ENCODE data around the gene RBMS3. TPM values are rescaled to one million over a fixed set of nuclear protein-coding genes. Genes with fewer than 3 reads are reported as not detected.
A peak's percentile ranks its signal among the peaks of the same experiment; 100 is the strongest.
"Not testable (repeated sequence)": the region's sequence is repeated elsewhere in the genome, so short reads cannot be mapped to it uniquely, and the experiment has no call there.

Gene RBMS3
- polyA plus RNA-seq, 4 donors, result 13.9 to 15.7 (median 14.1) TPM

- DNase-seq (ENCODE audit: low read depth in 4 of 4, low spot score in 2 of 4), result no peak
Measured at GRCh38 chr3:29758434-29759322, 477.8 kb downstream of the RBMS3 start.

- DNase-seq (ENCODE audit: low read depth in 4 of 4, low spot score in 2 of 4), result no peak
Measured at GRCh38 chr3:29759411-29760225, 478.7 kb downstream of the RBMS3 start.

GRCh38 chr3:29760226-29760685 lies 479.4 kb downstream of the RBMS3 start:
- no peak for DNase-seq (ENCODE audit: low read depth in 4 of 4, low spot score in 2 of 4)

GRCh38 chr3:29761517-29761916 lies 480.6 kb downstream of the RBMS3 start:
- no peak for DNase-seq (ENCODE audit: low read depth in 4 of 4, low spot score in 2 of 4)

DNA sequence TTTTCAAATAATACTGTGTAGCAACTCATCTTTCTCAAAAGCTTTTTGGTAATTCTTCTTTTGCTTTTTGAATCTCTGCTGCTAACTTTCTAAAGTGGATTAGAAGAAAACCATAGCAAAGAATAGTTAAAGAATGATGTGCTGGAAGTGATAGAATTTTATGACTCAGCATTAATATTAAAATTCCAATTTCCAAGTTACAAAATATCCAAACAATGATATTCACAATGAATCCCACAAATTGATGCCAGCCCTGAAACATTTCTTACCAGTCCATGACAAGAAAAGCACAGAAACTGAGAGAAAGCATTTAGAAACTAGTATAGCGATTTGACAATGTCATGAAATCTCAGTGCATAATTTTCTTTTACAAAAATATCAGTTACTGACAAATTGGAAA lies 482.2 kb downstream of the RBMS3 start:
- DNase-seq (ENCODE audit: low read depth in 4 of 4, low spot score in 2 of 4), result no peak

- DNase-seq (ENCODE audit: low read depth in 4 of 4, low spot score in 2 of 4), result no peak
Measured at GRCh38 chr3:29764041-29764440, 483.2 kb downstream of the RBMS3 start.

DNA sequence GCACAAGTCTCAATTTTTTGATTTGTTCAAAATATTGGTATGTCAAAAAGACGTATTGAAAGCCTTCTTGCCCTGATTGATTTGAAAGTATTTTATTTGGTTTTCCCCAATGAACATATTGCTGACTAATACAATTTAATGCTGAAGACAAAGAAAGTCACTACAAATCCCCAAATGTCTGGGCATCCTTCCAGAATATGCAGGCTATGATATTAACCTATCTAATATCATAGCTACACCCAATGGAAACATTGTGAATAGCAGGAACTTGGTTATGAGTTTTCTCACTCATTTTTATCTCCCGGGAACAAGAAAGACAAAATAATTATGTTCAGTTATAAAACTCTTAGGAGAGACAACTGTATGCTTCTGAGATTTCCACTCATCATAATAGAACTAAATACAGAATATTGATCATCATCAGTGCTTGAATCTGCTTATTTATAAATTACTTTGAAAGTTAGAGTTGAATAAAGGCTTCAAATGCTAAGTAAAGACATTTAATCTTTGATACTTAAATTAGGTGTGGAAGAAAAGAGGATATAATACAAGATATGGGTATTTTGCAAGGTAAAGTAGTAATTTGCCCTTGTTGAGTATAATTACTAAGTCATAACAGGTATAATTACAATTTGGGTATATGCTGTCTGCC lies 483.9 kb downstream of the RBMS3 start:
- DNase-seq (ENCODE audit: low read depth in 4 of 4, low spot score in 2 of 4), result peak in 3 of 4 donors; percentile 24 to 46 (median 40)

DNA sequence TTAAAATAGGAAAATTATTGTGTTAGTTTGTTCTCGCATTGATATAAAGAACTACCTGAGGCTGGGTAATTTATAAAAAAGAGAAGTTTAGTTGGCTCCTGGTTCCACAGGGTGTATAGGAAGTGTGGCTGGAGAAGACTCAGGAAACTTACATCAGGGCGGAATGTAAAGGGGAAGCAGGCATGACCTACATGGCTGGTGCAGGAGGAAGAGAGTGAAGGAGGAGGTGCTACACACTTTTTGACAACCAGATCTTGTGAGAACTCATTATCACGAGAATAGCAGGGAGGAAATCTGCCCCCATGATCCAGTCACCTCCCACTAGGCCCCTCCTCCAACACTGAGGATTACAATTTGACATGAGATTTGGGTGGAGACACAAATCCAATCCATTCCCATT lies 490.7 kb downstream of the RBMS3 start:
- no peak for DNase-seq (ENCODE audit: low read depth in 4 of 4, low spot score in 2 of 4)

GRCh38 chr3:29772436-29772835 lies 491.6 kb downstream of the RBMS3 start:
- no peak for DNase-seq (ENCODE audit: low read depth in 4 of 4, low spot score in 2 of 4)

- no peak for DNase-seq (ENCODE audit: low read depth in 4 of 4, low spot score in 2 of 4)
Measured at GRCh38 chr3:29773481-29773880, 492.6 kb downstream of the RBMS3 start.

- DNase-seq (ENCODE audit: low read depth in 4 of 4, low spot score in 2 of 4), result no peak
Measured at GRCh38 chr3:29775340-29775739, 494.5 kb downstream of the RBMS3 start.

GRCh38 chr3:29777869-29778268 lies 497.0 kb downstream of the RBMS3 start:
- DNase-seq (ENCODE audit: low read depth in 4 of 4, low spot score in 2 of 4), result no peak

GRCh38 chr3:29789686-29790085 lies 508.8 kb downstream of the RBMS3 start:
- DNase-seq (ENCODE audit: low read depth in 4 of 4, low spot score in 2 of 4), result no peak

- no peak for DNase-seq (ENCODE audit: low read depth in 4 of 4, low spot score in 2 of 4)
Measured at GRCh38 chr3:29796808-29797207, 515.9 kb downstream of the RBMS3 start.

DNA sequence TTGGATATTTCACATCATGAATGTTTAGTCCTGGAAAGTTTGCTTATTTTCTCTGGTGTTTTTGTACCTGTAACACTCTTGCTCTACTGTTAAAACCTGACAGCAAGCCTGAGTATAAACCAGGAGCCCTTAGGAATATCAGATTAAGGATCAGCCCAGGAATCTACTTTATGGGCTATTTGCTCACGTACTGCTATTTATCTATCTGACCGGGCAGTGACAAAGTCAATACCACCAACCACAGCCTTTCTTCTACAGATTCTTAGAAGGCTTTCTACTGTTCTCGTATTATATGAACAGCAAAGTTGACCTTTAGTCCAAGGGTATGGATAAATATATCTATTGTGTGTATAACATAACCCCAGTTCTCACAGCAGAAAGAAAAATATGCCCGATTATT lies 521.2 kb downstream of the RBMS3 start:
- no peak for DNase-seq (ENCODE audit: low read depth in 4 of 4, low spot score in 2 of 4)

- DNase-seq (ENCODE audit: low read depth in 4 of 4, low spot score in 2 of 4), result no peak
Measured at GRCh38 chr3:29804044-29804443, 523.2 kb downstream of the RBMS3 start.

DNA sequence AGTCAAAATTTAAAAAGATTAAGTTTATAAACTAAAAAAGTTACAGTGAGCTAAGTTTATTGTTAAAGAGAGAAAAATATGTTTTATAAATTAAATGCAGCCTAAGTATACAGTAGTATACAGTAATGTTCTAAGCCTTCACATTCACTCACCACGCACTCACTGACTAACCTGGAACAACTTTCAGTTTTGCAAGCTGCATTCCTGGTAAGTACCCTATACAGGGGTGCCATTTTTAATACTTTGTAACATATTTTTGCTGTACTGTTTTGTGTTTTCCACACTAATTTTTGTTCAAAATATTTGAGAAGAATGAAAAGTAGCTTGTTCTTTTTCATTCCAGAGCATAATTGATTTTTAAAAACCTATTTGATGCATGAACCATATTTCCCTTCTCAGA lies 524.9 kb downstream of the RBMS3 start:
- DNase-seq (ENCODE audit: low read depth in 4 of 4, low spot score in 2 of 4), result no peak

DNA sequence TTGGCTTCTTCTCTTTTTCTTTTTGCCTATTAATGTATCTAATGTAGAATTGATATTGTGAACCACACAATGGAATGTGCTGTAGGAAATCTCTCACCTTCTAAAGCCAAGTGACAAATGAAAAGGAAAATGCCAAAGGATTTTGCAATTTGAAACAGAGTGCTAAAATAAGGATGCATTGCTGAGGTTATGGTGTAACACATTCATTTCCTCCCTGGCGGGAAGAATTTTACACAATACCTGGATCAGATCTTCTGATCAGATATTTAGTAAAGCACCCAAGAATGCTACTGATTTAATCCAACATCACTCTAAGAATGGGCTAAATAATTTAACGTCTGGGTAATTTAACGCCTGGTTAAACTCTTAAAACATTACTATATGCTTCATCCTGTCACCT lies 527.5 kb downstream of the RBMS3 start:
- DNase-seq (ENCODE audit: low read depth in 4 of 4, low spot score in 2 of 4), result not testable (repeated sequence)

- DNase-seq (ENCODE audit: low read depth in 4 of 4, low spot score in 2 of 4), result no peak
Measured at GRCh38 chr3:29822071-29822470, 541.2 kb downstream of the RBMS3 start.

GRCh38 chr3:29823233-29823632 lies 542.4 kb downstream of the RBMS3 start:
- no peak for DNase-seq (ENCODE audit: low read depth in 4 of 4, low spot score in 2 of 4)

- DNase-seq (ENCODE audit: low read depth in 4 of 4, low spot score in 2 of 4), result no peak
Measured at GRCh38 chr3:29826712-29827111, 545.8 kb downstream of the RBMS3 start.

Measured in left renal cortex interstitium (tissue), 4 donors.